Measurements from ENCODE around the gene SP8. TPM values are rescaled to one million over a fixed set of nuclear protein-coding genes. Genes with fewer than 3 reads are reported as not detected.
A peak's percentile ranks its signal among the peaks of the same experiment; 100 is the strongest.

SP8 gene
- total RNA-seq, 1 donor from 2014 or later = not detected

- Histone ChIP-seq H3K4me3 (peak overlapping the region; percentile 56), H3K4me1 (peaks cover 19% of the 10 kb centered on the region), H3K27me3 (ENCODE audit: low read depth) (peaks cover 93% of the 10 kb centered on the region), H3K27ac (no peak overlapping the region), H3K36me3 (no peaks in the 10 kb centered on the region), H3K9me3 (no peaks in the 10 kb centered on the region)
- no peak for TF ChIP-seq CTCF (IDR thresholded peaks at IDR 0.05)
- intact Hi-C loops (cut with DNase I) = no loop called here
- ATAC-seq (no peak), DNase-seq (no peak)
These were observed 10.4 kb upstream of the SP8 start for GRCh38 chr7:20797042-20797461.

- Histone ChIP-seq H3K27ac (no peak overlapping the region), H3K27me3 (ENCODE audit: low read depth) (peaks cover 93% of the 10 kb centered on the region), H3K9me3 (no peaks in the 10 kb centered on the region), H3K4me1 (peaks cover 19% of the 10 kb centered on the region), H3K36me3 (no peaks in the 10 kb centered on the region), H3K4me3 (no peak overlapping the region)
- intact Hi-C loops (cut with DNase I) = no loop called here
- TF ChIP-seq CTCF (IDR thresholded peaks at IDR 0.05) = no peak
- DNase-seq (no peak), ATAC-seq (no peak)
These were observed 9.8 kb upstream of the SP8 start for GRCh38 chr7:20796500-20796899.

GRCh38 chr7:20795881-20796280, 9.2 kb upstream of the SP8 start:
- no peak for DNase-seq
- peaks cover 94% of the 10 kb centered on the region for H3K27me3 ChIP-seq (ENCODE audit: low read depth)
- no peak overlapping the region for H3K27ac ChIP-seq
- no peaks in the 10 kb centered on the region for H3K9me3 ChIP-seq
- intact Hi-C loops (cut with DNase I) = no loop called here
- no peak for TF ChIP-seq CTCF (IDR thresholded peaks at IDR 0.05)
- no peaks in the 10 kb centered on the region for H3K36me3 ChIP-seq
- no peak overlapping the region for H3K4me3 ChIP-seq
- peaks cover 19% of the 10 kb centered on the region for H3K4me1 ChIP-seq
- no peak for ATAC-seq

- Histone ChIP-seq H3K4me3 (no peak overlapping the region), H3K4me1 (peaks cover 19% of the 10 kb centered on the region), H3K27ac (no peak overlapping the region), H3K9me3 (no peaks in the 10 kb centered on the region), H3K27me3 (ENCODE audit: low read depth) (peaks cover 96% of the 10 kb centered on the region), H3K36me3 (no peaks in the 10 kb centered on the region)
- ATAC-seq (no peak), DNase-seq (no peak)
- no peak for TF ChIP-seq CTCF (IDR thresholded peaks at IDR 0.05)
- intact Hi-C loops (cut with DNase I) = no loop called here
These were observed 8.7 kb upstream of the SP8 start for GRCh38 chr7:20795361-20795760.

GRCh38 chr7:20794676-20795075, 8.0 kb upstream of the SP8 start:
- H3K27ac ChIP-seq = no peak overlapping the region
- H3K9me3 ChIP-seq = no peaks in the 10 kb centered on the region
- DNase-seq (no peak), ATAC-seq (no peak)
- H3K4me1 ChIP-seq = peaks cover 19% of the 10 kb centered on the region
- H3K36me3 ChIP-seq = no peaks in the 10 kb centered on the region
- H3K27me3 ChIP-seq (ENCODE audit: low read depth) = peaks cover 96% of the 10 kb centered on the region
- TF ChIP-seq CTCF (IDR thresholded peaks at IDR 0.05) = no peak
- no peak overlapping the region for H3K4me3 ChIP-seq
- intact Hi-C loops (cut with DNase I) = no loop called here
